Natural killer cell (primary cell): ENCODE results near the gene JMJD8. TPM values are rescaled to one million over a fixed set of nuclear protein-coding genes. Genes with fewer than 3 reads are reported as not detected.

Experiments used
- ATAC-seq, 3 donors: fragments of 150-1000 bp in 2 of 3; fragments of 200-7000 bp in 1 of 3; cut with Tn5 transposase; 1 replicate in 1 of 3; 2 replicates in 2 of 3; pipeline ENCODE4 v1.10.0; 2021; ENCODE audit warnings: mild to moderate bottlenecking in 2 of 3, moderate library complexity in 2 of 3
- DNase-seq, 2 donors: peaks; one replicate each; pipeline versions ENCODE4 v3.0.0 to v3.0.0-alpha.2; 2013 to 2021; ENCODE audit warnings: mixed read lengths in 1 of 2
- H3K27ac ChIP-seq: one replicate; pipeline ENCODE4 v1.5.1; 2013; ENCODE audit warnings: mild to moderate bottlenecking, low read length
- H3K27me3 ChIP-seq: one replicate; pipeline ENCODE4 v1.6.1; 2013; ENCODE audit warnings: low read length; ENCODE audit not compliant: control insufficient read depth, insufficient read depth
- H3K36me3 ChIP-seq: one replicate; pipeline ENCODE4 v1.6.1; 2013; ENCODE audit warnings: low read length; ENCODE audit not compliant: control insufficient read depth, insufficient read depth
- H3K4me1 ChIP-seq: one replicate; pipeline ENCODE4 v1.6.1; 2013; ENCODE audit warnings: low read length; ENCODE audit not compliant: control insufficient read depth, insufficient read depth
- H3K4me3 ChIP-seq: one replicate; pipeline ENCODE4 v1.5.1; 2013; ENCODE audit warnings: low read length
- H3K9me3 ChIP-seq: one replicate; pipeline ENCODE4 v1.6.1; 2013; ENCODE audit warnings: low read length; ENCODE audit not compliant: control insufficient read depth, insufficient read depth
- H3K27ac Mint-ChIP-seq, 2 donors: one replicate each; pipeline ENCODE4 v1.8.0; 2022; ENCODE audit warnings: mild to moderate bottlenecking in 2 of 2, mixed read lengths in 2 of 2, moderate library complexity in 1 of 2
- H3K27me3 Mint-ChIP-seq, 2 donors: one replicate each; pipeline ENCODE4 v1.8.0; 2022; ENCODE audit warnings: low read depth in 2 of 2, mixed read lengths in 2 of 2
- H3K36me3 Mint-ChIP-seq: one replicate; pipeline ENCODE4 v1.8.0; 2022; ENCODE audit warnings: mixed read lengths
- H3K4me1 Mint-ChIP-seq, 2 donors: one replicate each; pipeline ENCODE4 v1.8.0; 2022; ENCODE audit warnings: mixed read lengths in 2 of 2
- H3K4me3 Mint-ChIP-seq: one replicate; pipeline ENCODE4 v1.8.0; 2022; ENCODE audit warnings: mild to moderate bottlenecking, moderate library complexity, mixed read lengths
- H3K9me3 Mint-ChIP-seq, 2 donors: one replicate each; pipeline ENCODE4 v1.8.0; 2022; ENCODE audit warnings: mixed read lengths in 2 of 2
- WGBS: methylation state at CpG from one replicate; pipeline ENCODE4 v1.1.7; 2013; ENCODE audit warnings: missing lambda C conversion rate; ENCODE audit not compliant: insufficient coverage; 5-methylcytosine and 5-hydroxymethylcytosine counted together
- intact Hi-C: fragments of 100-400 bp; cut with micrococcal nuclease; formaldehyde crosslinking; loops from one replicate; pipeline ENCODE4 v1.14.2; 2022
- total RNA-seq, 4 donors: library from RNA; stranded (reverse); fragments of 120-200 nt in 1 of 4; gene quantifications; one replicate each; pipeline versions ENCODE4 v1.2.3 to v1.2.4, GENCODE V29; 2013 to 2022
- TF ChIP-seq, protein P1 (sequence below): fragments of 200-600 bp; IDR thresholded peaks from one replicate; pipeline ENCODE4 v1.8.0; 2022; ENCODE audit warnings: antibody characterized with exemption

The JMJD8 gene
- total RNA-seq, 3 donors from 2014 or later (not counting 1 experiment from before 2014, with no cell fraction given): 29.5 to 32.6 (median 31.5) TPM

DNA sequence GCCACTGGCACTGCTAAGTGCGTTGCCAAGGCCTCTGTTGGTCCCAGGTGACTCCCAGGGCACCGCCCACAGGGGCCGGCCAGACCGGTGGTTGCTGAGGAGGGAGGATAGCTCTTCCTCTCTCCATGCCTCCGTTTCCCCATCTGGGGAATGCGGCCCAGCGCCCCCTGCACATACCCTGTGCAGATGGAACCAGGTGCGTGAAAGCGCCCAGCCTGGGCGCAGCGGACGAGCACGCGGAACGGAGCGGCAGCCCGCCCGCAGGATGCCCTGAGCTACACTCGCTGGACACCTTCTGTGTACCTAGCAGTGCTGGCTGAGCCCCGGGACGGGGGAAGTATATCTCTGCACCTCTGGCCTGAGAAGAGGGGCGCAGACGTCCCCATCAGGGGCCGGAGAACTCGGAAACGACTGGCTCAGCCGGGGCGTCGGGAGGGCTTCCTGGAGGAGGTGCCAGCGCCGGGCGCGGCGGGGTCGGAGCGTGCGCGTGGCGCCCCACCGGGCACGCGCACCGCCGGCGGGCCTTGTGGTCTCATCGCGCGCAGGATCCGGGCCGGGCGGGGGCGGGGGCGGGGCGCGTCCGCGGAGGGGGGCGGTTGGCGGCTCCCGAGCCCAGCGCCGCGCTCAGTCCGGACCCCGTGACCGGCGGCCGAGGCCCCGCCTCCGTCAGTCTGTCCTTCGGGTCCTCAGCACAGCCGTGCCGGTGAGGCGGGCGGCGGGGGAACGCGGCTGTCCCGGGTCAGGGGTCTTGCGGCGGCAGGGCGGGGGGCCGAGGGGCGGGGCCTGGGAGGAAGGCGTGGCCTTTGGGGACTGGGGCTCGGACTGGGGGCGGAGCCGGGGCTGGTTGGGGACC lies 42.5 kb upstream of the JMJD8 start, which contains the start of the genes CCDC78 and HAGHL:
CCDC78 (minus strand) TSS at position 6 of the 853 bp plus-strand sequence. CDS start 76 bp downstream, outside the sequence.
HAGHL (plus strand) TSS at position 669 of the 853 bp plus-strand sequence. CDS start 404 bp downstream, outside the sequence.
- no peaks in the 10 kb centered on the region for H3K27me3 Mint-ChIP-seq
- Histone ChIP-seq H3K27me3 (no peaks in the 10 kb centered on the region), H3K27ac (peak within 1 kb of the TSS; percentile 86), H3K4me1 (peaks cover 36% of the 10 kb centered on the region), H3K4me3 (peak within 1 kb of the TSS; percentile 92), H3K9me3 (no peaks in the 10 kb centered on the region), H3K36me3 (peaks cover 2% of the 10 kb centered on the region)
- H3K27ac Mint-ChIP-seq: peak within 1 kb of the TSS; percentile 44 to 60
- peak; percentile 61 to 78 for DNase-seq
- peak within 1 kb of the TSS; percentile 84 for H3K4me3 Mint-ChIP-seq
- intact Hi-C loops: no loop called here
- H3K36me3 Mint-ChIP-seq: no peaks in the 10 kb centered on the region
- no peaks in the 10 kb centered on the region for H3K9me3 Mint-ChIP-seq
- WGBS: 4% methylated on average over 88 of the region's 88 CpGs
- ATAC-seq: peak; percentile 43 to 48 (median 44)
- peaks cover 0 to 8% of the 10 kb centered on the region in 2 donors for H3K4me1 Mint-ChIP-seq
- TF ChIP-seq, protein P1, sequence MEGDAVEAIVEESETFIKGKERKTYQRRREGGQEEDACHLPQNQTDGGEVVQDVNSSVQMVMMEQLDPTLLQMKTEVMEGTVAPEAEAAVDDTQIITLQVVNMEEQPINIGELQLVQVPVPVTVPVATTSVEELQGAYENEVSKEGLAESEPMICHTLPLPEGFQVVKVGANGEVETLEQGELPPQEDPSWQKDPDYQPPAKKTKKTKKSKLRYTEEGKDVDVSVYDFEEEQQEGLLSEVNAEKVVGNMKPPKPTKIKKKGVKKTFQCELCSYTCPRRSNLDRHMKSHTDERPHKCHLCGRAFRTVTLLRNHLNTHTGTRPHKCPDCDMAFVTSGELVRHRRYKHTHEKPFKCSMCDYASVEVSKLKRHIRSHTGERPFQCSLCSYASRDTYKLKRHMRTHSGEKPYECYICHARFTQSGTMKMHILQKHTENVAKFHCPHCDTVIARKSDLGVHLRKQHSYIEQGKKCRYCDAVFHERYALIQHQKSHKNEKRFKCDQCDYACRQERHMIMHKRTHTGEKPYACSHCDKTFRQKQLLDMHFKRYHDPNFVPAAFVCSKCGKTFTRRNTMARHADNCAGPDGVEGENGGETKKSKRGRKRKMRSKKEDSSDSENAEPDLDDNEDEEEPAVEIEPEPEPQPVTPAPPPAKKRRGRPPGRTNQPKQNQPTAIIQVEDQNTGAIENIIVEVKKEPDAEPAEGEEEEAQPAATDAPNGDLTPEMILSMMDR: no peak

DNA sequence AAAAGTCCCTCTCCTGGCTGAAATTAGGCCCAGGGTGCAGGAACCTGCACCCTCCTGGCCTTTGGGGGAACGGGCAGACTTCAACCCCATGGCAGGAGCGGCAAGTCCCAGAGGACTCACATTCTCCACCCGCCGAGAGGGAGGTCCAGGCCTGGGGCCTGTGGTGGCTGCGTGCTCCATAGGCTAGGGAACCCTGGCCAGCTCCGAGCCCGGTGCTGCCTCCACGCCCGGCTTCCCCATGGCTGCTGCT lies 42.0 kb upstream of the JMJD8 start:
- TF ChIP-seq, protein P1: no peak

DNA sequence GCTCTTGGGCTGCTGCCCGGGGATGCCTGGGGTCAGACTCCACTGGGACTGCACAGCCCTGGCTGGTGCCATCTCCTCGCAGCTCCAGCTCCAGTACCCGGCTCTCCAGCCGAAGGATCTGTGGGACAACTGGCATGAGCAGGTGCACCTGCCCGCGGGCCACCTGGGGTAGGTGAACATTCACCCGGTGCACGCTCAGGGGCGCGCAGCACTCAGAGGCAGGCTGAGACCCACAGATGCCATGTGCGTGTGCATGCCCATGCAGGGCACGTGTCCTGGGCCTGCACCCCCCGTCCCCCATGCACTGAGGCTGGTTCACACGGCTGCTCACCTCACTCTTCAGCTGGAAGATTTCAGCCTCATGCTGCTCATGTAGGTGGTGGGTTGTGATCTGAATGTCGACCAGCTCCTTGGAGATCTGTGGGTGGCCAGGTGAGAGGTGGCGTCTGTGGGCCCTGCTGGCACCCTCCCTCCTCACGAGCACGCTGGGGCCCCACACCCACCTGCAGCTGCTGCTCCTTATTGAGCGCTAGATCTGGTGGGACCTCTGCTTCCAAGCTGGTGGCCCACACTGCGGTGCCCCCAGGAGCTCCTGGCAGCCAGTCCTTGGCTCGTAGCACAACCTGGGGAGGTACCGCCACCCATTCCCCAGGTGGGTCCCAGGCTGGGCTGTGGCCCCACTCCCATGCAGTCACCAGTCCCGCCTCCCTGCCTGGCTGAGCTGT lies 41.5 kb upstream of the JMJD8 start:
- peaks cover 0 to 8% of the 10 kb centered on the region in 2 donors for H3K4me1 Mint-ChIP-seq
- H3K27me3 Mint-ChIP-seq: no peaks in the 10 kb centered on the region
- TF ChIP-seq, protein P1: no peak
- intact Hi-C loops: no loop called here
- Histone ChIP-seq H3K27ac (no peak overlapping the region), H3K4me1 (peaks cover 40% of the 10 kb centered on the region), H3K27me3 (no peaks in the 10 kb centered on the region), H3K9me3 (no peaks in the 10 kb centered on the region), H3K36me3 (no peaks in the 10 kb centered on the region), H3K4me3 (no peak overlapping the region)
- H3K4me3 Mint-ChIP-seq: peak overlapping the region; percentile 35
- WGBS: 85% methylated on average over 23 of the region's 23 CpGs
- H3K27ac Mint-ChIP-seq: peak overlapping the region in 1 of 2 donors; percentile 44
- no peaks in the 10 kb centered on the region for H3K36me3 Mint-ChIP-seq
- peak in 1 of 2 donors; percentile 29 for DNase-seq
- ATAC-seq: no peak
- no peaks in the 10 kb centered on the region for H3K9me3 Mint-ChIP-seq

More for the DNA sequence above, 42.0 kb upstream of the JMJD8 start:
- H3K4me1 Mint-ChIP-seq: peaks cover 0 to 8% of the 10 kb centered on the region in 2 donors
- H3K27me3 Mint-ChIP-seq: no peaks in the 10 kb centered on the region
- H3K4me3 Mint-ChIP-seq: no peak overlapping the region
- H3K9me3 ChIP-seq: no peaks in the 10 kb centered on the region
- H3K4me1 ChIP-seq: peaks cover 39% of the 10 kb centered on the region
- H3K9me3 Mint-ChIP-seq: no peaks in the 10 kb centered on the region
- intact Hi-C loops: no loop called here
- peak overlapping the region; percentile 44 to 60 for H3K27ac Mint-ChIP-seq
- DNase-seq (no peak), ATAC-seq (no peak)
- H3K4me3 ChIP-seq: no peak overlapping the region
- H3K27ac ChIP-seq: no peak overlapping the region
- 57% methylated on average over 9 of the region's 9 CpGs for WGBS
- H3K27me3 ChIP-seq: no peaks in the 10 kb centered on the region
- no peaks in the 10 kb centered on the region for H3K36me3 Mint-ChIP-seq
- H3K36me3 ChIP-seq: no peaks in the 10 kb centered on the region
